Epithelial cell of esophagus (primary cell): ENCODE results near the gene PDC.

Experiments
- DNase-seq: peaks from one replicate; pipeline ENCODE4 v3.0.0; 2010; ENCODE audit warnings: low read depth
- H3K4me3 ChIP-seq: 2 replicates; pipeline ENCODE4 v1.5.1; 2011; ENCODE audit warnings: mild to moderate bottlenecking, low read length, control low read depth
- TF ChIP-seq, protein P1 (sequence below): IDR thresholded peaks from 2 replicates; pipeline ENCODE4 v1.5.1; 2011; ENCODE audit warnings: low read depth, mild to moderate bottlenecking, low read length, control low read depth, inconsistent platforms; ENCODE audit not compliant: insufficient read depth; ENCODE audit errors: missing control alignments

Gene PDC

GRCh38 chr1:186461014-186461413 lies at the start of gene PDC:
Gene PDC (minus strand): TSS chr1:186461114. CDS start chr1:186449459, 11,655 bp downstream.
- no peak for DNase-seq
- TF ChIP-seq, protein P1, sequence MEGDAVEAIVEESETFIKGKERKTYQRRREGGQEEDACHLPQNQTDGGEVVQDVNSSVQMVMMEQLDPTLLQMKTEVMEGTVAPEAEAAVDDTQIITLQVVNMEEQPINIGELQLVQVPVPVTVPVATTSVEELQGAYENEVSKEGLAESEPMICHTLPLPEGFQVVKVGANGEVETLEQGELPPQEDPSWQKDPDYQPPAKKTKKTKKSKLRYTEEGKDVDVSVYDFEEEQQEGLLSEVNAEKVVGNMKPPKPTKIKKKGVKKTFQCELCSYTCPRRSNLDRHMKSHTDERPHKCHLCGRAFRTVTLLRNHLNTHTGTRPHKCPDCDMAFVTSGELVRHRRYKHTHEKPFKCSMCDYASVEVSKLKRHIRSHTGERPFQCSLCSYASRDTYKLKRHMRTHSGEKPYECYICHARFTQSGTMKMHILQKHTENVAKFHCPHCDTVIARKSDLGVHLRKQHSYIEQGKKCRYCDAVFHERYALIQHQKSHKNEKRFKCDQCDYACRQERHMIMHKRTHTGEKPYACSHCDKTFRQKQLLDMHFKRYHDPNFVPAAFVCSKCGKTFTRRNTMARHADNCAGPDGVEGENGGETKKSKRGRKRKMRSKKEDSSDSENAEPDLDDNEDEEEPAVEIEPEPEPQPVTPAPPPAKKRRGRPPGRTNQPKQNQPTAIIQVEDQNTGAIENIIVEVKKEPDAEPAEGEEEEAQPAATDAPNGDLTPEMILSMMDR, result no peak
- H3K4me3 ChIP-seq, result no peak within 1 kb of the TSS

- no peak overlapping the region for H3K4me3 ChIP-seq
- TF ChIP-seq, protein P1, result no peak
- peak; percentile 76 for DNase-seq
These were observed 42.3 kb upstream of the PDC start for GRCh38 chr1:186503190-186503589.

DNA sequence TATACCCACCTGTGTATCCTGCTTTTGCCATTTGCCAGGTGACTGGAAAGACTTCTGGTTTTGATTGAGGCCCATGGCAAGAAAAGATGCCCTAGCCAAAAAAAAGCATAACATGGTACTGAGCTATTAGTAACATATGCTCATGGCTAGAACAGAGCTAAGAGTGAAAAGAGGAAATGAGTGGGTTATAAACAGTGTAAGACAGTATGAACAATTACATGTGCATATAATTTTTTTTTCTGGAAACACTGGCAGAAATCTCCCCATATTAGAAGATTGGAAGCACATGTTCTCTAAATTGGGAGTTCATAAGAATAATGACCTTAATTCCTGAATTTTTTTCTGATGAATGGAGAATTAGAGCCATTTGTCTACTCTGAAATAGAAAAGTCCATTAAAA lies 41.2 kb upstream of the PDC start:
- no peak for DNase-seq
- TF ChIP-seq, protein P1, result no peak
- no peak overlapping the region for H3K4me3 ChIP-seq

DNA sequence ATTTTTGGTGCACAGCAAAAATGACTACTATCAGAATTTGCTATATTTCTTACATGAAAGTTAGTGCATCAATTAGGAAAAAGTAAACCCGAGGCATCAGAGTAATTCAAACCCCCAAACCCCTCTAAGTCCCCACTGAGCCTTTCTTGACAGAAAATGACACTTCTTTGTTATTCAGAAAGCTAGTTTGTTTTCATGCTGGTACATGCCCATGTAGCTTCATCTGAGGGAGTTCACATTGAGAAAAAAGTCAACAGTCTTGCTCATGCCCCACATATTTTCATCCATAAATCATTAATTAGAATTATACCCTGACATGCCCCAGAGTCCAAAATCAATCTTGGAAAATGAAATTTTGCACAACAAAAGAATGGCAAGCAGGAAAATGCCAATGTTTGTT lies 39.9 kb upstream of the PDC start:
- DNase-seq, result peak; percentile 85
- H3K4me3 ChIP-seq, result no peak overlapping the region
- TF ChIP-seq, protein P1, result no peak

DNA sequence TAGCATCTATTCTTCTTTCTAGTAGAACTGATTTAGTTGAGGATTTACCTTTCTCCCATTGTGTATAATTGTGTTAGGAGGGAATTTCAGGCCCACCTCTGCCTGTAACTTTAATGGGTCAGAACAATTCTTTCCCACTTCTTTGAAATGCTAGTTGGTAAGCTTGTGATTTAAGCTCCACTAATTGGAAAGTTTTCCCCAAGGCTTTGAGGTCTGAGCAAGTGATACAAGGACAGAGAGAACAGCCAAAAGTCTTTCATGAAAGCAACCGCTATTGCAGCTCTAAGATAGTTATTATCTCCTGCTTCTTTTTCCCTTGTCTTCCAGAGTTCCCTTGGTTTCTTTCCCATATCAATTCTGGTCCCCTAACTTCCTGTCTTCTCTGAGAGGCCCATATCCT lies 38.7 kb upstream of the PDC start:
- no peak overlapping the region for H3K4me3 ChIP-seq
- no peak for DNase-seq
- TF ChIP-seq, protein P1, result no peak

- TF ChIP-seq, protein P1, result no peak
- H3K4me3 ChIP-seq, result no peak overlapping the region
- peak; percentile 86 for DNase-seq
These were observed 37.9 kb upstream of the PDC start for GRCh38 chr1:186498695-186499389.

DNA sequence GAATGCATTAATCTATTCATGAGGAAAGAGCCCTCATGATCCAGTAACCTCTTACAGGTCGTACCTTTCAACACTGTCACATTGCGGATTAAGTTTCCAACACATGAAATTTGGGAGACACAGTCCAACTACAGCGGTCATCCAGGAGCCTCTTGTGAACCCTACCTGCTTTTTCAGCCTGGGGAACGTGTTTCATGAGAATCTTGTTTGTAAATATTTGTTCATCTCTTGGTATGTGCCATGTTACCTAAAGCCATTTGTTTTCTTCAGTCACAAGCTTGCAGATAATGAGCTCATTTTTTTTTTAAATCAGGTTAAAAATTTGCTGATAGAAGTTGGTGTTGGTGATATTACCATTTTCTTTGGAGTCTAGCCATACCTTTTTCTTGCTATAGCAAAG lies 37.2 kb upstream of the PDC start:
- no peak for DNase-seq
- TF ChIP-seq, protein P1, result no peak
- H3K4me3 ChIP-seq, result no peak overlapping the region
